ENCODE data around the gene ACO2.
"Not testable (repeated sequence)": the region's sequence is repeated elsewhere in the genome, so short reads cannot be mapped to it uniquely, and the experiment has no call there.

The ACO2 gene

DNA sequence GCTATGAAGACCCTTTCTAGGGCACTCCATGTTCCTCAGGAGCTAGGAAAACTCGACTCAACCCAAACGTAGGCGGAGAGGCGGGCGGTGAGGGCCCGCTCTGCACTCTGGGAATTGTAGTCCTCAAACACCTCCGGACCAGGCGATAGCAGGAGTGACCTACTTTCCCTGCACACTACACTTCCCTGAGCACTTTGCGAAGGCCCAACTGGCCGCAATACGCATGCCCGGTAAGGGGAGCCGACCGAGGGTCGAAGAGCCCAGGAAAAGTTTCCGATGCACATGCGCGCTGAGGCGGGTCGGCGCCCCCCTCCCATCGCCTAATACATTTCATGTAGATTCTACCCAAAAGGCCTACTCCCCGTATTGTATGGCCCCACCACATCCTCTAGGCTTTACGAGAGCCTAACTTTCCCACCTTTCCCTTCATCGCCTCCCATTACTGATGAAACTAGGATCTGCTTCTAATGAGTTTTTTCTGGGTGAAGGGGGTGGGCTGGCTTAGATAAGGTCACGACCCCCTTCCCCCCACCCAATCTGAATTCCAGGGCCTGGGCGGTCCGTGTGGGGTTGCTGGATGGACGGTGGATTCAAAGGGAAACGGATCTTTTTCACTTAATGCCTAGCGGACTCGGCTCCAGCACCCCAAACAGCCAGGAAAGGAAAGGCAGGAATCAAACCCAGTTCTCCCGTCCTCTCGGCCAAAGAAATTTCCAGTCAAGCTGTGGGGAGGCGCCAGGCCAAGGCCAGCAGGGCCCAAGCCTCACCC is 24.4 kb upstream of the ACO2 start:
- DNase-seq: peak; percentile 89 to 91
- TF ChIP-seq GATA1 (IDR thresholded peaks at IDR 0.05; ENCODE audit: low read depth, low read length): no peak
- peak; percentile 62 for TF ChIP-seq POLR2A (IDR thresholded peaks at IDR 0.05; ENCODE audit: low read length)

DNA sequence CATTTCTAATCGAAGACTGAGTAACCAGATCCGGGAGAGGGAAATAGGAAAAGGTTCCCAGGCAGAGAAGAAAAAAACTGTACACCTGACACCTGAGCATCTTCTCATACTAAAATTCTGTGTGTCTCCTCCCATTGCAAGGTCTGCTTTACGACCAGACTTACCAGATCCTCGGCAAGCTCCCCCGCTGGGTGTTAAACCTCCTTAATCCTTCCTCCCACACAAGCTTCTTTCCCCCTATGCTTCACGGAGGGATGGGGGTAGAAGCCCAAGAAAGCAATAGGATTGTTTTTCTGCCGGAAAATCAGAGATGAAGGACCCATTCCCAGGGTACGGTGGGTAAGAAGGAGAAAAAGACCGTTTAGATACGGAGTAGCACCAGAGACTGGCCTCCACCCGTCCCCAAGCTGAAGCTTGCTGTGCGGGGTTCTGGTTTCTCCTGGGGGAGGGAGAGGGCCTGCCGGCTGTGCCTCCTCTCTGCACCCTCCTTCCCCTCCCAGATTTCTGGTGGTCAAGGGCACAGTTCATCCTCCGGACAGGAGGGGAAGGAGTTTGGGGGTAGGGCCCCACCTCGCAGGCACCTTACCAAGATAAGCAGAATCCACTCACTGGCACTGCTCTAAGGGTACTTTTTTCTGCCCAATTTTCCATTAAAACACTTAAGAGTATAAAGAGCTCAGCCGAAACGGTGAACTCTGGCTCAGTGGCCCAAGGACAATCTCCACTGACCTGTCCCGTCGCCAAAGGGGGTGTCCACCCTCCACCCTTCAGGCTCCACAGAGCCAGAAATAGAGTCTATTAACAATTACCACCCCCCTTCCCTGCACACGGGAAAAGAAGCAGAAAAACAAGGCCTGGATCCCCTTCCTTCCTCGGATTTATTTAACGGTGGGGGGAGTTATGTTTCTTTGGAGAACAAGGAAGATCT is 23.5 kb upstream of the ACO2 start:
- peak; percentile 49 to 71 for DNase-seq
- TF ChIP-seq GATA1 (IDR thresholded peaks at IDR 0.05; ENCODE audit: low read depth, low read length) (no peak), POLR2A (IDR thresholded peaks at IDR 0.05; ENCODE audit: low read length) (no peak)

GRCh38 chr22:41446057-41446501 is 22.8 kb upstream of the ACO2 start:
- DNase-seq: peak in 1 of 2 experiments; percentile 67
- TF ChIP-seq GATA1 (IDR thresholded peaks at IDR 0.05; ENCODE audit: low read depth, low read length): no peak
- TF ChIP-seq POLR2A (IDR thresholded peaks at IDR 0.05; ENCODE audit: low read length): no peak

DNA sequence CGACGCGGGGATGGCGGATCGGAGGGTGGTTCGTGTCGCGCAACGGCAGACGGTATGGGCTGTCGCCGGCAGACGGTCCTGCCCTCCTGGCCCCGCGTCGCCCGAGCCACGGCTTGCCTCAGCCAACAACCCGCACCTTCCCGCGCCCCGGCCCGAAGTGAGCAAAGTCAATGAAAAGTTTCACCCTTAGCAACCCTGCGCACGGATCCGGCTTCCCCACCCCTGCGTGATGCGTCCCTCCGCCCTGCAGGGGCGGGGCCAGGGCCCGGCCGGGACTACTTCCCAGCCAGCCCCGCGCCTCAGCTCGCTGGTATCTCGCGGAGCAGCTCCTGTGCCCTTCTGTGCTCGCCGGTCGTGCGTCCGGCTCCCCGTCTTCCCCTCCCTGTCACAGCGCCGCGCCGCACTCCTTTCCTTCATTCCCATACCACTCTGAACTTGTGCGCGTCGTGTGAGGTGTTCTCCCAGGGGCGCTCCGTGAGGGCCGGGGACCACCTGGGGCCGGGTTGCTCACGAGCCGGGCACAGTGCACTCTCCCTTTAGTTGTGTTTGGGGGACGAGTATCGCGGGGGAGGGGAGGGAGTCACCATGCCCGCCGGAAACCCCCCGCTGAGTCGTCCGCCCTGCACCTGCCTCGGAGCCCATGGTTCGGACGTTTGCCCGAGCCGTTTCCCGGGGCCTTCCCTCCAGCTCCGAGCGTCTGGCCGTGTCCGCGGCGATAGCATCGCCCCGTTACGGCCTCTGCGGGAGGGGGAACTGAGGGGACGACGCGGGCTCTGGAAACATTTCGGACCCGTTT is 22.1 kb upstream of the ACO2 start, which contains the start of gene TOB2:
TSS of gene TOB2 (minus strand) at position 163 of the 796 bp plus-strand sequence. CDS start 9,456 bp downstream, outside the sequence.
- peak; percentile 100 for TF ChIP-seq POLR2A (IDR thresholded peaks at IDR 0.05; ENCODE audit: low read length)
- TF ChIP-seq GATA1 (IDR thresholded peaks at IDR 0.05; ENCODE audit: low read depth, low read length): no peak
- peak; percentile 98 for DNase-seq

GRCh38 chr22:41447435-41448188 is 21.3 kb upstream of the ACO2 start:
- peak; percentile 82 to 85 for DNase-seq

DNA sequence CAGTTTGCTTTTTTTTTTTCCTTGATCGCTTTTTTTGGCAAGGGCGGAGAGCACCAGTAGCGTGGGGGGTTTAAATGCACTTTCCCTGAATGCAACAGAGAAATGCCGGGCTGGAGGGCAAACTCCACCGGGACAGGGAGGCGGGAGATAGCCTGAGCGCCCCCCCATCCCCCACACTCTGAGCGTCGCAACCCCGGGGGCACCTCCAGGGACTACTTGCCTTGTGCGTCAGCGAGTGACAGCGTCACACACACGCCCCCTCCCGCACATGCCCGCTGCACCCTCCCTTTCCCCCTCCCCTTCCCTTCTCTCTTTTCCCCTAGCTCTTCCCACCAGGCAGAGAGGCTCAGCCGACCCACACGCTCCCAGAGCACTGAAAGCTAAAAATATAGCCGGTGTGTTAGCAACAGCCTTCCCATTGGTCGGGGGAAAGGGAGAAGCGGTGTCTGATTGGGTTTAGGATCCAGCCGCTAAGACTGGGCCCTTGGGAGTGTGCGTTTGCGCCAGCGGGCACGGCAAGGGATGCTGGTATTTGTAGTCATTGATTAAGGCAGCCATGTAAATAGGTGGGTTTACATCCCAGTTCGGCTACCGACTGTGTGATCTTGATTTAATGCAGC is 20.6 kb upstream of the ACO2 start:
- no peak for TF ChIP-seq GATA1 (IDR thresholded peaks at IDR 0.05; ENCODE audit: low read depth, low read length)
- TF ChIP-seq POLR2A (IDR thresholded peaks at IDR 0.05; ENCODE audit: low read length): peak; percentile 78
- peak; percentile 95 to 97 for DNase-seq

More at GRCh38 chr22:41447435-41448188, 21.3 kb upstream of the ACO2 start:
- no peak for TF ChIP-seq POLR2A (IDR thresholded peaks at IDR 0.05; ENCODE audit: low read length)
- TF ChIP-seq GATA1 (IDR thresholded peaks at IDR 0.05; ENCODE audit: low read depth, low read length): no peak

DNA sequence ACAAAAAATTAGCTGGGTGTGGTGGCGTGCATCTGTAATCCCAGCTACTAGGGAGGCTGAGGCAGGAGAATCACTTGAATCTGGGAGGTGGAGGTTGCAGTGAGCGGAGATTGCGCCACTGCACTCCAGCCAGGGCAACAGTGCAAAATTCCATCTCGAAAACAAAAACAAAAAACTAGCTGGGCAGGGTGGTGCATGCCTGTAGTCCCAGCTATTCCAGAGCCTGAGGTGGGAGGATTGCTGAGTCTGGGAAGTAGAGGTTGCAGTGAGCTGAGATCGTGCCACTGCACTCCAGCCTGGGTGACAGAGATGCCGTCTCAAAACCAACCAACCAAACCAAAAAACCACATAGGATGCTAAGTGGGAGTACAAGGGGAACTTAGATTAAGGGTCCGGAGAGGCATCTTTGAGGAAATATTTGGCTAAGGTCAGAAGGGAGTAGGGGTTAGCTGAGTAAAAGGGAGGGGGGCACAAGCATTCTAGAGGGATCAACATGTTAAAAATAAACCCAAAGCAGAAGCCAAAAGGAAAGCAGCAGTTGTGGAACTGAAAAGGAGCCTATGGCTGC is 10.7 kb upstream of the ACO2 start:
- DNase-seq: no peak
- TF ChIP-seq POLR2A (IDR thresholded peaks at IDR 0.05; ENCODE audit: low read length) (no peak), GATA1 (IDR thresholded peaks at IDR 0.05; ENCODE audit: low read depth, low read length) (no peak)

DNA sequence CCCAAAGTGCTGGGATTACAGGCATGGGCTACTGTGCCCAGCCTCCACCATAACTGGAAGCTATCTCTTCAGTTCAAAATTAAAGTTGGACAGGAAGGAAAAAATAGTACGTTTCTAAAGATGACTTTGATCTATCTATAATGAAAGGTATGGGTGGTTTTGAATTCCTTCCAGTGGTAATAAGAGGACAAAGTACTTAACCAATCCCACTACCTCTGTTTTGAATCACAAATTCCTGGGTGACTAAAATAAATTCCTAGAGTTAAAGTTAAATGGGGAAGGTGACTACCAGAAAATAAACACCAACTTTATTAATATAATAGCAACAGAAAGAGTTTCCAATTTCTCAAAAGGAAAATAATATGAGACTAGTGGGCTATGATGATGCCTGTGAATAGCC is 9.5 kb upstream of the ACO2 start:
- TF ChIP-seq POLR2A (IDR thresholded peaks at IDR 0.05; ENCODE audit: low read length): no peak
- no peak for DNase-seq

DNA sequence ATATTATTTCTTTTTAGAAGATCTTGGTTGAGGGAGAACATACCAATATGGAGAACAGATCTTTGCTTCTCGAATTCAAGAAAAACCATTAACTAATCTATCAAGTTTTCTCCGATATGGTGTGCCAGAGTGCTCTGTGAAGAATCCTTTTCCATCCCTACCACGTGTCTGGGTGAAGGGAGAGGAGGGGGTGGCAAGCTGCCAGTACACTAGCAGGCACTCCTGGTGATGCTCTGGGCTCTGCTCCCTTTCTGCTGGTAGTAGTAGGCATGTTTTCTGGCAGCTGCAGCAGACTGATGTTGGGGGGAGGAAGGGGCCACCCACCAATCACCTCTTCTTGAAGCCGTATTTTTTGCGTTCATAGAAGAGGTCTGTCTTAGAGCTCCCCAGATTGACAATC is 8.8 kb upstream of the ACO2 start:
- DNase-seq: not testable (repeated sequence)

DNA sequence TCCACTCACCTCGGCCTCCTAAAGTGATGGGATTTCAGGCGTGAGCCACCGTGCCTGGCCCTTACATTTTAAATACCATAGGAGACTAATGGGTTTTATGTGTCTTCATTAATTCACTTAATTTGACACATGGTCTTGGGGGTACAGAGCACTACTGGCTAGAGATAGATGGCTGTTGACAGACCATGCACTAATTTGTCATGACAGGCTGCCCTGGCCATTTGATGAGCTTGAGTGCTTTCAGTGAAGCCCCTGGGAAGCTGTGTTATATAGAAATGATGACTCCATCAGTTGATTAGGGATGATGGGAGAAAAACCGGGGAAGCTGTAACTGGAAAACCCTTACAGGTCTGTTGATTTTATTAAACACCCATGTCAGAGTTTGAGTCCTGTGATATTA is 7.0 kb upstream of the ACO2 start:
- no peak for TF ChIP-seq POLR2A (IDR thresholded peaks at IDR 0.05; ENCODE audit: low read length)
- no peak for TF ChIP-seq GATA1 (IDR thresholded peaks at IDR 0.05; ENCODE audit: low read depth, low read length)

GRCh38 chr22:41469218-41469851 is 418 bp downstream of the ACO2 start:
- DNase-seq: peak in 1 of 2 experiments; percentile 82
- no peak for TF ChIP-seq POLR2A (IDR thresholded peaks at IDR 0.05; ENCODE audit: low read length)
- no peak for TF ChIP-seq GATA1 (IDR thresholded peaks at IDR 0.05; ENCODE audit: low read depth, low read length)

More for the DNA sequence above, 7.0 kb upstream of the ACO2 start:
- DNase-seq: no peak

DNA sequence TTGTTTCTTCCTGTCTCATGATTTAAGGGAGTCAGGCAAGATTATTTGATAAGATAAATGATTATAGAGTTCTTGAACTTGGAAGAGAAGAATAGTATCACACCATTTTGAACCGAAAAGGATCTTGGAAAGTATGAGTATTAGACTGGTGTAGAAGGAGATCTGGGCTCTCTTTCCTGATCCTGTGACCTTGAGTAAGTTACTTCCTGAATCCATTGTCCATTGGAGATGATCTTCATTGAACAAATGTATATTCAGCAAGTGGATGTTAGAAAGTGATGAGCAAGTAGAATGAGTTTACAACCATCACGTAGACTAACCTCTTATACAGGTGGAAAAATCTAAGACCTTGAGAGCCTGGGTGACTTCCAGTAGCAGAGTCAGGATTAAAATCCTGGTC is 2.0 kb downstream of the ACO2 start:
- TF ChIP-seq GATA1 (IDR thresholded peaks at IDR 0.05; ENCODE audit: low read depth, low read length): no peak
- no peak for TF ChIP-seq POLR2A (IDR thresholded peaks at IDR 0.05; ENCODE audit: low read length)
- DNase-seq: no peak
